HepG2 (cell line): Measurements from ENCODE around the gene TRIM54. TPM values are rescaled to one million over a fixed set of nuclear protein-coding genes. Genes with fewer than 3 reads are reported as not detected.

ENCODE experiments used
- AGO1 ChIP-seq: fragments of 200-400 bp; formaldehyde crosslinking; IDR thresholded peaks from 2 replicates; pipeline ENCODE4 v1.6.1; 2017; ENCODE audit warnings: mild to moderate bottlenecking, low read depth, low read length, moderate library complexity; ENCODE audit not compliant: poor library complexity, severe bottlenecking
- BCL6 ChIP-seq: IDR thresholded peaks from 2 replicates; pipeline ENCODE4 v1.6.1; 2016; ENCODE audit warnings: missing genetic modification reagents, missing compliant biosample characterization
- LCORL ChIP-seq, 2 experiments: fragments of 450-650 bp in 1 of 2; sonication (generic) in 1 of 2; formaldehyde crosslinking in 1 of 2; IDR thresholded peaks; 2 replicates each; pipeline versions ENCODE4 v1.5.0 to v1.6.1; 2017 to 2020; ENCODE audit warnings: antibody characterized with exemption in 1 of 2, missing genetic modification reagents in 1 of 2
- NFYB ChIP-seq: sonication (generic); formaldehyde crosslinking; IDR thresholded peaks from 2 replicates; pipeline ENCODE4 v1.4.0; 2020; ENCODE audit warnings: missing genetic modification reagents
- PHF8 ChIP-seq: sonication (generic); formaldehyde crosslinking; IDR thresholded peaks from 2 replicates; pipeline ENCODE4 v1.5.0; 2020; ENCODE audit warnings: missing genetic modification reagents
- POLR2AphosphoS5 ChIP-seq: IDR thresholded peaks from 2 replicates; pipeline ENCODE4 v1.6.1; 2012; ENCODE audit warnings: low read depth, low read length
- TMF1 ChIP-seq: sonication (generic); formaldehyde crosslinking; IDR thresholded peaks from 2 replicates; pipeline ENCODE4 v1.8.1; 2022; ENCODE audit warnings: low read depth, missing genetic modification reagents
- ZBTB8A ChIP-seq: sonication (generic); formaldehyde crosslinking; IDR thresholded peaks from 2 replicates; pipeline ENCODE4 v1.4.0; 2020; ENCODE audit warnings: mild to moderate bottlenecking, low read depth, missing genetic modification reagents, borderline replicate concordance
- ZGPAT ChIP-seq: IDR thresholded peaks from 2 replicates; pipeline ENCODE4 v1.6.1; 2016; ENCODE audit warnings: mild to moderate bottlenecking
- ZNF275 ChIP-seq: sonication (generic); formaldehyde crosslinking; IDR thresholded peaks from 2 replicates; pipeline ENCODE4 v1.8.0; 2022; ENCODE audit warnings: missing genetic modification reagents, mild to moderate bottlenecking, inconsistent platforms, borderline replicate concordance
- ZNF33B ChIP-seq: sonication (generic); formaldehyde crosslinking; IDR thresholded peaks from 2 replicates; pipeline ENCODE4 v1.5.1; 2020; ENCODE audit warnings: mild to moderate bottlenecking, missing genetic modification reagents
- ZNF563 ChIP-seq: sonication (generic); formaldehyde crosslinking; IDR thresholded peaks from 2 replicates; pipeline ENCODE4 v1.8.0; 2022; ENCODE audit warnings: mild to moderate bottlenecking, moderate library complexity, missing genetic modification reagents
- ZNF7 ChIP-seq: IDR thresholded peaks from 2 replicates; pipeline ENCODE4 v1.6.1; 2016; ENCODE audit warnings: missing biosample characterization, missing genetic modification reagents
- ZNF772 ChIP-seq: sonication (generic); formaldehyde crosslinking; IDR thresholded peaks from 2 replicates; pipeline ENCODE4 v1.5.0; 2020; ENCODE audit warnings: mild to moderate bottlenecking, missing genetic modification reagents
- polyA plus RNA-seq, 8 experiments: library from polyadenylated mRNA; depleted of rRNA in 3 of 8; stranded (reverse) in 7 of 8; unstranded in 1 of 8; fragments of >200 nt; fragmentation: Illumina TruSeq in 4 of 8; extraction: Trizol in 4 of 8; gene quantifications; 2 replicates each; pipeline versions ENCODE4 v1.2.1 to v1.2.3, GENCODE V29; 2011 to 2016; ENCODE audit warnings: low read depth in 4 of 8, missing spikeins in 1 of 8, mixed read lengths in 1 of 8; ENCODE audit not compliant: insufficient read depth in 1 of 8
- total RNA-seq, 5 experiments: library from RNA; depleted of rRNA; stranded (reverse); fragments of >200 nt; fragmentation: Illumina TruSeq; extraction: Trizol; gene quantifications; 2 replicates each; pipeline ENCODE4 v1.2.3, GENCODE V29; 2016; ENCODE audit warnings: low read depth in 1 of 5
- TF ChIP-seq, protein P1 (sequence below): fragments of 450-650 bp; IDR thresholded peaks from 2 replicates; pipeline ENCODE4 v1.6.1; 2017
- TF ChIP-seq, protein P2 (sequence below): sonication (generic); formaldehyde crosslinking; IDR thresholded peaks from 2 replicates; pipeline ENCODE4 v1.5.0; 2020; ENCODE audit warnings: mild to moderate bottlenecking, missing genetic modification reagents
- TF ChIP-seq, protein P3 (sequence below): sonication (generic); formaldehyde crosslinking; IDR thresholded peaks from 2 replicates; pipeline ENCODE4 v1.5.0; 2020; ENCODE audit warnings: mild to moderate bottlenecking, missing genetic modification reagents
- TF ChIP-seq, protein P4 (sequence below): sonication (generic); formaldehyde crosslinking; IDR thresholded peaks from 2 replicates; pipeline ENCODE4 v1.8.1; 2023; ENCODE audit warnings: mild to moderate bottlenecking, inconsistent platforms, moderate library complexity, missing genetic modification reagents, borderline replicate concordance

Gene TRIM54
- total and polyA plus RNA-seq, 2 of the 13 experiments (the other 11 are each of a cell fraction or from before 2014, with no cell fraction given), result 0.07 to 0.13 TPM

GRCh38 chr2:27249891-27250651 is 32.2 kb upstream of the TRIM54 start (continued):
- TF ChIP-seq ZGPAT (CRISPR knock-in tag) (peak; percentile 74), ZNF772 (no peak), BCL6 (CRISPR knock-in tag) (peak; percentile 33; the same call in 1 of the 2 replicates), AGO1 (peak; percentile 75), PHF8 (CRISPR knock-in tag) (no peak), NFYB (CRISPR knock-in tag) (no peak), ZNF563 (CRISPR knock-in tag) (peak; percentile 25; the same call in 1 of the 2 replicates), ZNF33B (CRISPR knock-in tag) (no peak), ZNF7 (CRISPR knock-in tag) (no peak), TMF1 (CRISPR knock-in tag) (no peak), ZNF275 (peak; percentile 89; the same call in 1 of the 2 replicates), POLR2AphosphoS5 (no peak), LCORL (IDR thresholded peaks at IDR 0.05) (no peak), LCORL (CRISPR knock-in tag; IDR thresholded peaks at IDR 0.05) (peak; percentile 56; the same call in 1 of the 2 replicates), ZBTB8A (no peak)
- TF ChIP-seq, protein P1, sequence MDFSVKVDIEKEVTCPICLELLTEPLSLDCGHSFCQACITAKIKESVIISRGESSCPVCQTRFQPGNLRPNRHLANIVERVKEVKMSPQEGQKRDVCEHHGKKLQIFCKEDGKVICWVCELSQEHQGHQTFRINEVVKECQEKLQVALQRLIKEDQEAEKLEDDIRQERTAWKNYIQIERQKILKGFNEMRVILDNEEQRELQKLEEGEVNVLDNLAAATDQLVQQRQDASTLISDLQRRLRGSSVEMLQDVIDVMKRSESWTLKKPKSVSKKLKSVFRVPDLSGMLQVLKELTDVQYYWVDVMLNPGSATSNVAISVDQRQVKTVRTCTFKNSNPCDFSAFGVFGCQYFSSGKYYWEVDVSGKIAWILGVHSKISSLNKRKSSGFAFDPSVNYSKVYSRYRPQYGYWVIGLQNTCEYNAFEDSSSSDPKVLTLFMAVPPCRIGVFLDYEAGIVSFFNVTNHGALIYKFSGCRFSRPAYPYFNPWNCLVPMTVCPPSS, result no peak
- TF ChIP-seq, protein P2, sequence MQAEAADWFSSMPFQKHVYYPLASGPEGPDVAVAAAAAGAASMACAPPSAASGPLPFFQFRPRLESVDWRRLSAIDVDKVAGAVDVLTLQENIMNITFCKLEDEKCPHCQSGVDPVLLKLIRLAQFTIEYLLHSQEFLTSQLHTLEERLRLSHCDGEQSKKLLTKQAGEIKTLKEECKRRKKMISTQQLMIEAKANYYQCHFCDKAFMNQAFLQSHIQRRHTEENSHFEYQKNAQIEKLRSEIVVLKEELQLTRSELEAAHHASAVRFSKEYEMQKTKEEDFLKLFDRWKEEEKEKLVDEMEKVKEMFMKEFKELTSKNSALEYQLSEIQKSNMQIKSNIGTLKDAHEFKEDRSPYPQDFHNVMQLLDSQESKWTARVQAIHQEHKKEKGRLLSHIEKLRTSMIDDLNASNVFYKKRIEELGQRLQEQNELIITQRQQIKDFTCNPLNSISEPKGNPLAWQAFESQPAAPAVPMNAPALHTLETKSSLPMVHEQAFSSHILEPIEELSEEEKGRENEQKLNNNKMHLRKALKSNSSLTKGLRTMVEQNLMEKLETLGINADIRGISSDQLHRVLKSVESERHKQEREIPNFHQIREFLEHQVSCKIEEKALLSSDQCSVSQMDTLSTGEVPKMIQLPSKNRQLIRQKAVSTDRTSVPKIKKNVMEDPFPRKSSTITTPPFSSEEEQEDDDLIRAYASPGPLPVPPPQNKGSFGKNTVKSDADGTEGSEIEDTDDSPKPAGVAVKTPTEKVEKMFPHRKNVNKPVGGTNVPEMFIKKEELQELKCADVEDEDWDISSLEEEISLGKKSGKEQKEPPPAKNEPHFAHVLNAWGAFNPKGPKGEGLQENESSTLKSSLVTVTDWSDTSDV (CRISPR knock-in tag), result peak; percentile 83; the same call in 1 of the 2 replicates
- TF ChIP-seq, protein P3, sequence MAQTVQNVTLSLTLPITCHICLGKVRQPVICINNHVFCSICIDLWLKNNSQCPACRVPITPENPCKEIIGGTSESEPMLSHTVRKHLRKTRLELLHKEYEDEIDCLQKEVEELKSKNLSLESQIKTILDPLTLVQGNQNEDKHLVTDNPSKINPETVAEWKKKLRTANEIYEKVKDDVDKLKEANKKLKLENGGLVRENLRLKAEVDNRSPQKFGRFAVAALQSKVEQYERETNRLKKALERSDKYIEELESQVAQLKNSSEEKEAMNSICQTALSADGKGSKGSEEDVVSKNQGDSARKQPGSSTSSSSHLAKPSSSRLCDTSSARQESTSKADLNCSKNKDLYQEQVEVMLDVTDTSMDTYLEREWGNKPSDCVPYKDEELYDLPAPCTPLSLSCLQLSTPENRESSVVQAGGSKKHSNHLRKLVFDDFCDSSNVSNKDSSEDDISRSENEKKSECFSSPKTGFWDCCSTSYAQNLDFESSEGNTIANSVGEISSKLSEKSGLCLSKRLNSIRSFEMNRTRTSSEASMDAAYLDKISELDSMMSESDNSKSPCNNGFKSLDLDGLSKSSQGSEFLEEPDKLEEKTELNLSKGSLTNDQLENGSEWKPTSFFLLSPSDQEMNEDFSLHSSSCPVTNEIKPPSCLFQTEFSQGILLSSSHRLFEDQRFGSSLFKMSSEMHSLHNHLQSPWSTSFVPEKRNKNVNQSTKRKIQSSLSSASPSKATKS (CRISPR knock-in tag), result no peak
- TF ChIP-seq, protein P4, sequence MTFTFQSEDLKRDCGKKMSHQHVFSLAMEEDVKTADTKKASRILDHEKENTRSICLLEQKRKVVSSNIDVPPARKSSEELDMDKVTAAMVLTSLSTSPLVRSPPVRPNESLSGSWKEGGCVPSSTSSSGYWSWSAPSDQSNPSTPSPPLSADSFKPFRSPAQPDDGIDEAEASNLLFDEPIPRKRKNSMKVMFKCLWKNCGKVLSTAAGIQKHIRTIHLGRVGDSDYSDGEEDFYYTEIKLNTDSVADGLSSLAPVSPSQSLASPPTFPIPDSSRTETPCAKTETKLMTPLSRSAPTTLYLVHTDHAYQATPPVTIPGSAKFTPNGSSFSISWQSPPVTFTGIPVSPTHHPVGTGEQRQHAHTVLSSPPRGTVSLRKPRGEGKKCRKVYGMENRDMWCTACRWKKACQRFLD (CRISPR knock-in tag), result 0 out of 2 replicates have a peak, but pooled peaks have one; percentile 21
